ENCODE measurements around the gene CALM1.
A peak's percentile ranks its signal among the peaks of the same experiment; 100 is the strongest.

Gene CALM1

DNA sequence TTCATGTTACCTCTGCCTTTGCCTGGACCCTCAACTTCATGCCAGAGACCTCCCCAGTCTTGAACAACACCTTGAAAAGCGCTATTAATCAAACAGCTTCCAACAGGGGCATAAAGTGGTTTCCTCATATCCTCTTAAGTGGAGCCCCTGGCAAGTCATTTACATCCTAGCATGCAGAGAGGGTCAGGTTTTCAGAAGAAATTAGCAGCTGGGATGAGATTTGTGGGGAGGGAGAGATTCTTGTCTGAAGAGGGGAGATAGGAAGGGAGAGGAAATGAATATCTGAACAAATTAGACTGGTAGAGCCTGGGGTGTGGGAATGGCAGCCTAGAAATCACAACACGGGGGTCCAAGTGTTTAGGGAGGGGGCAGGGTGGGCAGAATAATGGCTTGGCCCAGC lies 45.6 kb downstream of the CALM1 start:
- DNase-seq = no peak
- ATAC-seq = no peak

- DNase-seq (no peak), ATAC-seq (peak; percentile 41)
Observed at GRCh38 chr14:90443161-90444076, 46.6 kb downstream of the CALM1 start.

GRCh38 chr14:90444077-90444696 lies 47.4 kb downstream of the CALM1 start:
- no peak for ATAC-seq

GRCh38 chr14:90445011-90445410 lies 48.2 kb downstream of the CALM1 start:
- no peak for DNase-seq
- ATAC-seq = no peak

More at GRCh38 chr14:90444077-90444696, 47.4 kb downstream of the CALM1 start:
- no peak for DNase-seq

DNA sequence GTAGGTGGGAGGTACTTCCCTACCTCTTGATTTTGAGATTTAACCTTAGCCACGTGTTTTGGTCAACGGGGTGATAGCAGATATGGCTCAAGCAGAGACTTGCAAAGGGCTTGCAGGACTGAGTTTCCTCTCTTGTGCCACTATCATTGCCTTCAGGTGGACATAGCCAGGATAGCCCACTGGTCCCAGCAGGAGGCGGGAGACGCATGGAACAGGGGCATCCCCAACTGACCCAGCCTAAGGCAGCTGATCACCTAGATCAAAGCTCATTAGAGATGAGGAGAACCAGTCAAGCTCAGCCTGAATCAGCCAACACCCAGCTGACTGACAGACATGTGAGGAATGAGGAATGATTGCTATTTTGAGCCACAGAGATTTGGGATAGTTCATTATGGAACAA lies 49.6 kb downstream of the CALM1 start:
- DNase-seq (no peak), ATAC-seq (no peak)

- DNase-seq = no peak
- no peak for ATAC-seq
Observed at GRCh38 chr14:90447720-90448497, 51.1 kb downstream of the CALM1 start.

GRCh38 chr14:90449411-90449810 lies 52.6 kb downstream of the CALM1 start:
- ATAC-seq (no peak), DNase-seq (no peak)

DNA sequence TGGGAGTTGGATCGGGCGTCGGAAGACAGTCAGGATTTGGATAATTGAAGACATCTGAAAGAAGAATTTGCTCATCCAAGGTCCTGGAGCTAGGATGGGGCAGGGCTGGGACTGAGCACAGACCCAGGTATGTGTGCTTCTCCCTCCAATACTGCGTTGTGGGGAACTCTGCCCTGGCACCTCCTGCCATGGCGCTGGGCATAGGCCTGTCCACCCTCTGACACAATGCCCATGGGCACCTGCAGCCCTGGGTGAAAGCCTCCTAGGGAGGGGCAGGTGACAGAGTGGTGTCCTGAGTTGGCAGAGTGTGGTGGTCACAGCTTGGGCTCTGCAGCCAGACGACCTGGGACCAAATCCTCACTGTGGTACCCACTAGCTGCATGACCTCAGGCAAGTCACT lies 53.3 kb downstream of the CALM1 start:
- ATAC-seq (no peak), DNase-seq (no peak)

- ATAC-seq (no peak), DNase-seq (no peak)
Observed at GRCh38 chr14:90450667-90451066, 53.8 kb downstream of the CALM1 start.

GRCh38 chr14:90451443-90451842 lies 54.6 kb downstream of the CALM1 start:
- DNase-seq = no peak
- no peak for ATAC-seq

- DNase-seq = no peak
- ATAC-seq = no peak
Observed at GRCh38 chr14:90451961-90452360, 55.1 kb downstream of the CALM1 start.

DNA sequence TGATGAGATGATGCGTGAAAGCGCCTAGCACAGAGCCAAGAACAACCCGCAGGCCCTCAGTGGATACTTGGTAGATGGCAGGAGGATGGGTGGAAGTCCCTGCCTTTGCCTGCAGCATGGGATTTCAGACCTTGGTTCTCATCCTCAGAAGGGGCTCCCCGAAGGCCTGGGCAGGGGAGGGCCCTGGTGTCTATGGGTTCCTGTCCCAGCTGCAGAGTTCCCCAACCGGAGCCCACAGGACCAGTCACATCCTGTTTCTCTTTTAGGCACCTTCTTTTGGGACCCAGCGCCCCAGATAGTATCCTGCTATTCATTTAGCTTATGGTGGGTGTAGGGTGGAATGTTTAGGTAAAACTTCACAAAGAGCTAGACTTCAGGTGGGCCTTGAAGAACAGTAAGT lies 55.5 kb downstream of the CALM1 start:
- DNase-seq (no peak), ATAC-seq (peak; percentile 12)

- ATAC-seq = no peak
- no peak for DNase-seq
Observed at GRCh38 chr14:90453401-90453951, 56.6 kb downstream of the CALM1 start.

- ATAC-seq = no peak
Observed at GRCh38 chr14:90454041-90455000, 57.5 kb downstream of the CALM1 start.

GRCh38 chr14:90455100-90455571 lies 58.3 kb downstream of the CALM1 start:
- ATAC-seq = no peak

More at GRCh38 chr14:90454041-90455000, 57.5 kb downstream of the CALM1 start:
- peak; percentile 27 for DNase-seq

DNA sequence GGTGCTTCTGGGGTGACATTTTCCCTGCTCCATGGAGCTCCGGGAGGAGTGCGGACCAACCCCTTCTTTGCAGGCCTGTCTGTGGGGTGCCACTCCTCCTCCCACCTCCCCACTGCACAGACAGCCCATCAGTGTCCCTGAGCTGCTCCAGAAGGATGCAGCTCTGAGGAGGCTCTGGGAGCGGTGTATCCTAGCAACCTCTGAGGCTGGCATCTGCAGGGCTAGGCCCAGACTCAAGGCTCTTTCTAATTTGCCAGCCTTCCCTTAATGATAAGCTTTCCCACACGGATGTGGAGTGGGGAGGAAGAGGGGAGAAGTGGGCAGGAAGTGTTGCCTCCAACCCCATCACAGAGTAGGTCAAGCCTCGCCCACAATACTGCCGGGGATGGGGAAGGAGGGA lies 59.7 kb downstream of the CALM1 start:
- DNase-seq = no peak
- ATAC-seq = no peak

More at GRCh38 chr14:90455100-90455571, 58.3 kb downstream of the CALM1 start:
- DNase-seq = no peak

- no peak for ATAC-seq
- no peak for DNase-seq
Observed at GRCh38 chr14:90457186-90457585, 60.4 kb downstream of the CALM1 start.

Measured in stimulated activated naive CD8-positive, alpha-beta T cell treated with anti-CD3 and anti-CD28 coated beads, Interleukin-15, Interleukin-2, amounts not matched to agents 100 U/mL and 50 U/mL, for 24 hours (primary cell).